Endothelial cell of umbilical vein (primary cell): ENCODE data around the gene SLC2A2. TPM values are rescaled to one million over a fixed set of nuclear protein-coding genes. Genes with fewer than 3 reads are reported as not detected.

Source experiments
- BruUV-seq: library from RNA; stranded (reverse); fragments of 400-500 nt; replicated peaks from 2 replicates; lab custom pipeline; 2021; lab: Mats Ljungman, UMichigan
- CTCF ChIA-PET: fragments of 300-600, 350-600 bp; sonication (Branson Sonifier 250); formaldehyde crosslinking; loops from one replicate; lab custom pipeline; 2021; ENCODE audit warnings: antibody characterized with exemption, inconsistent platforms; lab: Charles Lee
- POLR2A ChIA-PET: fragments of 300-600, 350-600 bp; sonication (Branson Sonifier 250); formaldehyde crosslinking; loops from one replicate; lab custom pipeline; 2021; ENCODE audit warnings: antibody characterized with exemption, inconsistent platforms; lab: Charles Lee
- DNase-seq: peaks from one replicate; pipeline ENCODE4 v3.0.0-alpha.2; 2011; ENCODE audit warnings: low read depth, low spot score
- FAIRE-seq: peaks from 2 replicates; lab custom pipeline; 2011; peaks lifted over from hg19 to GRCh38; lab: Jason Lieb, UNC
- H2AFZ ChIP-seq: 2 replicates; pipeline ENCODE4 v1.6.0; 2012; ENCODE audit warnings: low read depth, low read length, control low read depth, inconsistent platforms
- H3K27ac ChIP-seq: 2 replicates; pipeline ENCODE4 v1.5.1; 2011; ENCODE audit warnings: low read depth, mild to moderate bottlenecking, control low read depth, low read length, moderate library complexity; ENCODE audit not compliant: insufficient read depth
- H3K27me3 ChIP-seq, 2 experiments: 2 replicates each; pipeline versions ENCODE4 v1.6.0 to v1.6.1; 2011; ENCODE audit warnings: low read length in 2 of 2, mixed read lengths in 1 of 2; ENCODE audit not compliant: control insufficient read depth in 2 of 2, insufficient read depth in 2 of 2
- H3K36me3 ChIP-seq, 2 experiments: 2 replicates in 1 of 2; 3 replicates in 1 of 2; pipeline ENCODE4 v1.5.1; 2011; ENCODE audit warnings: low read length in 2 of 2, mild to moderate bottlenecking in 1 of 2, moderate library complexity in 1 of 2; ENCODE audit not compliant: control insufficient read depth in 2 of 2, insufficient read depth in 2 of 2; ENCODE audit errors: extremely low read depth in 1 of 2
- H3K4me1 ChIP-seq: 3 replicates; pipeline ENCODE4 v1.5.1; 2011; ENCODE audit warnings: mild to moderate bottlenecking, low read length; ENCODE audit not compliant: control insufficient read depth, insufficient read depth; ENCODE audit errors: extremely low read depth
- H3K4me2 ChIP-seq: 2 replicates; pipeline ENCODE4 v1.6.1; 2011; ENCODE audit warnings: low read length, control low read depth, mixed read lengths; ENCODE audit not compliant: insufficient read depth
- H3K4me3 ChIP-seq, 3 experiments: fragments of 200-600 bp in 1 of 3; sonication (generic), shearing (Covaris generic) in 1 of 3; replicated peaks in 1 of 3; 2 replicates each; pipeline ENCODE4 v1.5.1; 2011 to 2016; ENCODE audit warnings: control low read depth in 3 of 3, low read length in 3 of 3, mild to moderate bottlenecking in 2 of 3, inconsistent platforms in 1 of 3, low read depth in 1 of 3, moderate library complexity in 1 of 3; ENCODE audit not compliant: insufficient read depth in 1 of 3
- H3K79me2 ChIP-seq: 2 replicates; pipeline ENCODE4 v1.6.0; 2012; ENCODE audit warnings: low read length, inconsistent platforms; ENCODE audit not compliant: control insufficient read depth, insufficient read depth
- H3K9ac ChIP-seq: replicated peaks from 2 replicates; pipeline ENCODE3; 2011; ENCODE audit warnings: low read length, control low read depth; ENCODE audit not compliant: insufficient read depth; ENCODE audit errors: extremely low read depth
- H3K9me1 ChIP-seq: replicated peaks from 3 replicates; pipeline ENCODE4 v1.6.0; 2011; ENCODE audit warnings: mild to moderate bottlenecking, low read length; ENCODE audit not compliant: control insufficient read depth, insufficient read depth; ENCODE audit errors: extremely low read depth
- H3K9me3 ChIP-seq: replicated peaks from 2 replicates; pipeline ENCODE4 v1.5.1; 2012; ENCODE audit warnings: low read length, inconsistent platforms; ENCODE audit not compliant: control insufficient read depth, insufficient read depth
- H4K20me1 ChIP-seq: replicated peaks from 2 replicates; pipeline ENCODE3; 2011; ENCODE audit warnings: mild to moderate bottlenecking, low read length; ENCODE audit not compliant: control insufficient read depth, insufficient read depth; ENCODE audit errors: extremely low read depth
- EZH2 ChIP-seq: IDR thresholded peaks from 2 replicates; pipeline ENCODE4 v1.6.1; 2012; ENCODE audit warnings: borderline replicate concordance, low read depth, mild to moderate bottlenecking, moderate library complexity, low read length, inconsistent platforms; ENCODE audit not compliant: severe bottlenecking
- FOS ChIP-seq: IDR thresholded peaks from 2 replicates; pipeline ENCODE4 v1.6.1; 2011; ENCODE audit warnings: mild to moderate bottlenecking, low read length, moderate library complexity, borderline replicate concordance; ENCODE audit not compliant: insufficient read depth
- GATA2 ChIP-seq: IDR thresholded peaks from 2 replicates; pipeline ENCODE4 v1.7.0; 2011; ENCODE audit warnings: low read depth, mild to moderate bottlenecking, moderate library complexity, mixed read lengths, low read length; ENCODE audit not compliant: insufficient read length, insufficient read depth
- JUN ChIP-seq: IDR thresholded peaks from 2 replicates; pipeline ENCODE4 v1.6.1; 2011; ENCODE audit warnings: borderline replicate concordance, low read depth; ENCODE audit not compliant: insufficient read length, insufficient read depth
- MYC ChIP-seq: IDR thresholded peaks from one replicate; pipeline ENCODE4 v1.6.1; 2011; ENCODE audit warnings: mild to moderate bottlenecking, low read depth, low read length
- POLR2A ChIP-seq: IDR thresholded peaks from 2 replicates; pipeline ENCODE4 v1.6.1; 2012; ENCODE audit warnings: low read depth, mild to moderate bottlenecking, control low read depth, low read length
- POLR2AphosphoS5 ChIP-seq: IDR thresholded peaks from 2 replicates; pipeline ENCODE4 v1.6.1; 2012; ENCODE audit warnings: low read depth, mild to moderate bottlenecking, control low read depth, low read length, moderate library complexity; ENCODE audit not compliant: insufficient read depth
- dilution Hi-C: fragments of 300-500 bp; cut with MboI; formaldehyde crosslinking; loops from one replicate; pipeline ENCODE4 v1.15.0; 2019; ENCODE audit warnings: low sequenced_read_pairs; ENCODE audit not compliant: extremely low pct_ligation_motif_present
- intact Hi-C: fragments of 100-400 bp; cut with micrococcal nuclease; formaldehyde crosslinking; loops from one replicate; pipeline ENCODE4 v1.10.0; 2022
- polyA plus RNA-seq, 4 experiments: library from polyadenylated mRNA; depleted of rRNA in 3 of 4; stranded (reverse) in 3 of 4; unstranded in 1 of 4; fragments of >200 nt; gene quantifications; 2 replicates each; pipeline versions ENCODE4 v1.2.1 to v1.2.3, GENCODE V29; 2011 to 2012; ENCODE audit warnings: missing spikeins in 1 of 4
- total RNA-seq: library from RNA; stranded (reverse); gene quantifications from 2 replicates; pipeline ENCODE4 v1.2.3, GENCODE V29; 2021
- TF ChIP-seq, protein P1 (sequence below), 2 donors: IDR thresholded peaks; 1 replicate in 1 of 2; 2 replicates in 1 of 2; pipeline ENCODE4 v1.5.1; 2011; ENCODE audit warnings: low read length in 2 of 2, mild to moderate bottlenecking in 2 of 2, moderate library complexity in 2 of 2, control low read depth in 1 of 2, inconsistent platforms in 1 of 2, low read depth in 1 of 2; ENCODE audit not compliant: insufficient read depth in 1 of 2; ENCODE audit errors: extremely low read depth in 1 of 2
- TF ChIP-seq, protein P2 (sequence below): IDR thresholded peaks from 2 replicates; pipeline ENCODE4 v1.6.1; 2011; ENCODE audit not compliant: insufficient read depth, insufficient read length

SLC2A2 gene
- total and polyA plus RNA-seq, 2 donors (not counting 3 experiments of a cell fraction or from before 2014, with no cell fraction given): not detected

DNA sequence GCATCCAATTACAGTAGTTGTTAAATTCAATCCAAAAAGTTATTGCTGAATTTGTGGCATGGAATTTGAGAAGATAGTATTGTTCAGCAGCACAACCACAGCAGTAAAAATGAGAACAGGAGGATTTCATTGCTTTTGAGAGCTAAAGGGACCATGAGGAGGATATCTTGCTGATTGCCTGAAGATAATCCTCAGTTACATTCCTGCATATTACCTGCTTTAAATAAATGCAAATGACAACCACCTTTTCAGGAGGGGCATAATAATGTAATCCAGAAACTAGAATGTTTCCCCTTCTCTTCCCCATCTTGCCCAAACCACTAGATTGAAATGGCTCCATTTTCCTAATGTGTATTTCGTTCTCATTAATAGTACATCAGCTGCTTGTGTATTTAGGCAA, 35.2 kb upstream of the SLC2A2 start:
- BruUV-seq: no TSS peak
- CTCF ChIA-PET: interaction anchor here (1.0 to 2.1 kb wide), 3 partner anchors 10 to 13 kb away, joined by 3 to 10 read pairs (median 3); no protein-coding TSS in a partner anchor
- POLR2A ChIA-PET: no interaction called here

DNA sequence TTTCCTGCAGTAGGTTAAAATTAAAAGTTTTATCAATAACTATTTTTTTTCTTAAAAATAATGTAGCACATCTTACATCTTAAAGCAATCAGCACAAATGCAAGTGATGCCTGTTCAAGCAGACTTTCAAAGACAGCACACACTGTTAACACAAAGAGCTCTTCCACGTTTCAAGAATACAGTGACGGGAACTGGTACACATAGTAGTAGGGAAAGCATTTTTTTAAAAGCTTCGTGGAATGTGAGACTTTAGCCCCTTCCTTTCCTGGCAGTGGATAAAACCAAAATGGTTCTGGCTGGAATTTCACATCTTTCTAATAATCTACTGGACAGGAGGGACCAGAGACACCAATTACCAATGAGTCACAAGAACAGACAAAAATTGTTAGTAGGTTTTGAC, 33.5 kb upstream of the SLC2A2 start:
- Histone ChIP-seq H4K20me1 (no peaks in the 10 kb centered on the region), H3K9me1 (no peaks in the 10 kb centered on the region), H2AFZ (no peak overlapping the region), H3K36me3 (peaks cover 0 to 2% of the 10 kb centered on the region in 2 experiments), H3K9me3 (no peaks in the 10 kb centered on the region), H3K4me1 (peaks cover 17% of the 10 kb centered on the region), H3K4me2 (no peak overlapping the region), H3K79me2 (no peaks in the 10 kb centered on the region), H3K27me3 (no peaks in the 10 kb centered on the region), H3K27ac (no peak overlapping the region), H3K9ac (no peak overlapping the region), H3K4me3 (no peak overlapping the region)
- DNase-seq: no peak
- dilution Hi-C loops (no loop called here), intact Hi-C loops (no loop called here)
- BruUV-seq: no TSS peak
- FAIRE-seq: no peak
- ChIA-PET POLR2A (no interaction called here), CTCF (no interaction called here)
- TF ChIP-seq FOS (no peak), JUN (no peak), GATA2 (no peak), POLR2A (no peak), MYC (no peak), EZH2 (no peak), POLR2AphosphoS5 (no peak)
- TF ChIP-seq, protein P1, sequence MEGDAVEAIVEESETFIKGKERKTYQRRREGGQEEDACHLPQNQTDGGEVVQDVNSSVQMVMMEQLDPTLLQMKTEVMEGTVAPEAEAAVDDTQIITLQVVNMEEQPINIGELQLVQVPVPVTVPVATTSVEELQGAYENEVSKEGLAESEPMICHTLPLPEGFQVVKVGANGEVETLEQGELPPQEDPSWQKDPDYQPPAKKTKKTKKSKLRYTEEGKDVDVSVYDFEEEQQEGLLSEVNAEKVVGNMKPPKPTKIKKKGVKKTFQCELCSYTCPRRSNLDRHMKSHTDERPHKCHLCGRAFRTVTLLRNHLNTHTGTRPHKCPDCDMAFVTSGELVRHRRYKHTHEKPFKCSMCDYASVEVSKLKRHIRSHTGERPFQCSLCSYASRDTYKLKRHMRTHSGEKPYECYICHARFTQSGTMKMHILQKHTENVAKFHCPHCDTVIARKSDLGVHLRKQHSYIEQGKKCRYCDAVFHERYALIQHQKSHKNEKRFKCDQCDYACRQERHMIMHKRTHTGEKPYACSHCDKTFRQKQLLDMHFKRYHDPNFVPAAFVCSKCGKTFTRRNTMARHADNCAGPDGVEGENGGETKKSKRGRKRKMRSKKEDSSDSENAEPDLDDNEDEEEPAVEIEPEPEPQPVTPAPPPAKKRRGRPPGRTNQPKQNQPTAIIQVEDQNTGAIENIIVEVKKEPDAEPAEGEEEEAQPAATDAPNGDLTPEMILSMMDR (IDR thresholded peaks at IDR 0.05; ENCODE audit: extremely low read depth in 1 of 2, insufficient read depth in 1 of 2, low read depth in 1 of 2, low read length in 2 of 2): no peak
- TF ChIP-seq, protein P2, sequence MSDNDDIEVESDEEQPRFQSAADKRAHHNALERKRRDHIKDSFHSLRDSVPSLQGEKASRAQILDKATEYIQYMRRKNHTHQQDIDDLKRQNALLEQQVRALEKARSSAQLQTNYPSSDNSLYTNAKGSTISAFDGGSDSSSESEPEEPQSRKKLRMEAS: no peak

More for the DNA sequence above, 35.2 kb upstream of the SLC2A2 start:
- Histone ChIP-seq H3K9ac (no peak overlapping the region), H3K36me3 (peaks cover 0 to 4% of the 10 kb centered on the region in 2 experiments), H3K9me3 (no peaks in the 10 kb centered on the region), H3K4me3 (no peak overlapping the region), H4K20me1 (no peaks in the 10 kb centered on the region), H3K9me1 (no peaks in the 10 kb centered on the region), H3K27ac (no peak overlapping the region), H3K79me2 (no peaks in the 10 kb centered on the region), H2AFZ (no peak overlapping the region), H3K4me1 (peaks cover 7% of the 10 kb centered on the region), H3K4me2 (no peak overlapping the region), H3K27me3 (no peaks in the 10 kb centered on the region)
- intact Hi-C loops: no loop called here
- FAIRE-seq (no peak), DNase-seq (no peak)
- dilution Hi-C loops: no loop called here
- TF ChIP-seq EZH2 (no peak), POLR2A (no peak), GATA2 (no peak)
